GM20000 (cell line): ENCODE measurements around the gene CELF2.

Source experiments
- DNase-seq: peaks from one replicate; pipeline ENCODE4 v3.0.0; 2012; ENCODE audit warnings: low spot score
- TF ChIP-seq, protein P1 (sequence below): IDR thresholded peaks from 2 replicates; pipeline ENCODE4 v1.5.1; 2012; ENCODE audit warnings: mild to moderate bottlenecking, control low read depth; ENCODE audit errors: extremely low read depth, missing control alignments

CELF2 gene

GRCh38 chr10:11282661-11283060 is 265.0 kb downstream of the CELF2 start:
- no peak for DNase-seq
- TF ChIP-seq, protein P1, sequence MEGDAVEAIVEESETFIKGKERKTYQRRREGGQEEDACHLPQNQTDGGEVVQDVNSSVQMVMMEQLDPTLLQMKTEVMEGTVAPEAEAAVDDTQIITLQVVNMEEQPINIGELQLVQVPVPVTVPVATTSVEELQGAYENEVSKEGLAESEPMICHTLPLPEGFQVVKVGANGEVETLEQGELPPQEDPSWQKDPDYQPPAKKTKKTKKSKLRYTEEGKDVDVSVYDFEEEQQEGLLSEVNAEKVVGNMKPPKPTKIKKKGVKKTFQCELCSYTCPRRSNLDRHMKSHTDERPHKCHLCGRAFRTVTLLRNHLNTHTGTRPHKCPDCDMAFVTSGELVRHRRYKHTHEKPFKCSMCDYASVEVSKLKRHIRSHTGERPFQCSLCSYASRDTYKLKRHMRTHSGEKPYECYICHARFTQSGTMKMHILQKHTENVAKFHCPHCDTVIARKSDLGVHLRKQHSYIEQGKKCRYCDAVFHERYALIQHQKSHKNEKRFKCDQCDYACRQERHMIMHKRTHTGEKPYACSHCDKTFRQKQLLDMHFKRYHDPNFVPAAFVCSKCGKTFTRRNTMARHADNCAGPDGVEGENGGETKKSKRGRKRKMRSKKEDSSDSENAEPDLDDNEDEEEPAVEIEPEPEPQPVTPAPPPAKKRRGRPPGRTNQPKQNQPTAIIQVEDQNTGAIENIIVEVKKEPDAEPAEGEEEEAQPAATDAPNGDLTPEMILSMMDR, result no peak

- TF ChIP-seq, protein P1, result no peak
- DNase-seq, result no peak
Observed at GRCh38 chr10:11284291-11285085, 266.8 kb downstream of the CELF2 start.

- TF ChIP-seq, protein P1, result no peak
- no peak for DNase-seq
Observed at GRCh38 chr10:11285171-11285570, 267.5 kb downstream of the CELF2 start.

GRCh38 chr10:11286261-11286852 is 268.7 kb downstream of the CELF2 start:
- peak; percentile 73 for DNase-seq
- TF ChIP-seq, protein P1, result no peak

DNA sequence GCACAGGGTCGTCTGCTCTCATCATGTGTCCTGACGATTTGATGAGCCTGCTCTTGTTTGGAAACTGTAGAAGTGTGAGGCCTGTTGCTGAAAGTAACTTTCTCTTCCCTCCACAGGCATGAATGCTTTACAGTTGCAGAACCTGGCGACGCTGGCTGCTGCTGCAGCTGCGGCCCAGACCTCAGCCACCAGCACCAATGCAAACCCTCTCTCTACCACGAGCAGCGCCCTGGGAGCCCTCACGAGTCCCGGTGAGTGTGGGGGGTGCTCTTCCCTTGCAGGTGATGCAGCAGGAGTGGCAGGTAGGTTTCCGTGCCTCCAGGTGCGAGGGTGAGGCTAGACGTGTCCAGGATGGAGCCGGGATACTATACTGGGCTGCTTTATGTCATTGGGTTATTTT is 270.6 kb downstream of the CELF2 start:
- TF ChIP-seq, protein P1, result no peak
- DNase-seq, result no peak

DNA sequence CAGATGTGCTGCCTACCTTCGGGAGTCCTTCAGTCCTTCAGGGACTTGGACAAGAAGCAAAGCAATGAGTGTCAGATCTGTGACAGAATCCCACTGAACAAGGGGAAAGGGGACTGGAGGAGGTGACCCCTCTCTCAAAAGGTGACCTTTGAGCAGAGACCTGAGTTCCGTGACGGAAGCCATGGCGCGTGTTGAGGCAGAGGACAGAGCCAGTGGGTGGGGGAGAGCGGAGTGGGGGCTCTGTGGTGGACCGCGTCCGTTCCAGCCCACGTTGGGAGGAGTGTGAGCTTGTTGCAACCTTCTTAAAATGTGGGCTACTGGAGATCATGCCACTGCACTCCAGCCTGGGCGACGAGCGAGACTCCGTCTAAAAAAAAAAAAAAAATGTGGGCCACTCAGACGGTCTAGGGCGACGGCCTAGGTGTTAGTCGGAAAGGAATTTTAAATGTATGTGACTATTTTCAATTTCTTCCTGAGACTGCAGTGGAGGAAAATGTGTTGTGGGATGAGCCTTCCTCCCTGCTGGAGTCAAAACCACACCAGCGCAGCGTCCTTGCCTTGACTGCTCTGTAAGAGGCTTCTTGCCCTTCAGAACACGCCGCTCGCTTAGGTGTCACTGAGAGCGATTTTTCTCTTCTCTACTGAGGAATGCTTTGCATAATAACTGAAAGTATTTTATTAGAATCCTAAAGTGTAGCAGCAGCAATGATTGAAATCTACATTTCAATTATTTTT is 272.7 kb downstream of the CELF2 start:
- no peak for DNase-seq
- TF ChIP-seq, protein P1, result no peak
